ENCODE measurements around the gene ACKR2. TPM values are rescaled to one million over a fixed set of nuclear protein-coding genes. Genes with fewer than 3 reads are reported as not detected.

The ACKR2 gene
- total RNA-seq, 1 experiment from 2014 or later = 0.76 TPM

- no TSS peak for BruUV-seq (replicated peaks)
- H3K4me1 ChIP-seq (ENCODE audit: control insufficient read depth in 1 of 2, insufficient read depth in 2 of 2, low read length in 2 of 2) = peaks cover 2 to 7% of the 10 kb centered on the region in 2 experiments; a peak in 2 of 4 replicates
Observed at GRCh38 chr3:42815826-42816225, 6.6 kb downstream of the ACKR2 start.

More at GRCh38 chr3:42815826-42816225, 6.6 kb downstream of the ACKR2 start:
- H3K9me3 ChIP-seq (ENCODE audit: control insufficient read depth in 1 of 2, insufficient read depth in 1 of 2, low read depth in 1 of 2, low read length in 2 of 2) = no peaks in the 10 kb centered on the region
- H3K27me3 ChIP-seq (ENCODE audit: insufficient read depth, low read length) = no peaks in the 10 kb centered on the region
- H2AFZ ChIP-seq (ENCODE audit: low read depth, low read length, poor library complexity, severe bottlenecking) = no peak overlapping the region
- H3K9me2 ChIP-seq (ENCODE audit: insufficient read depth) = no peaks in the 10 kb centered on the region
- no peaks in the 10 kb centered on the region for H3K79me2 ChIP-seq (ENCODE audit: insufficient read depth, low read length)
- no peak overlapping the region for H3K4me3 ChIP-seq (replicated peaks in 1 of 2; ENCODE audit: low read depth in 1 of 2, low read length in 2 of 2)
- H3K9ac ChIP-seq (ENCODE audit: low read length) = no peak overlapping the region
- RAD21 ChIA-PET (ENCODE audit: low non-redundant PET in 1 of 2, low total read pairs in 2 of 2, uncharacterized antibody in 2 of 2, unreplicated experiment in 2 of 2) = no interaction called here
- H3K4me2 ChIP-seq (ENCODE audit: low read length) = no peak overlapping the region
- CTCF ChIA-PET = no interaction called here
- H3K36me3 ChIP-seq (ENCODE audit: control insufficient read depth in 1 of 2, insufficient read depth in 2 of 2, low read length in 2 of 2) = no peaks in the 10 kb centered on the region
- no peaks in the 10 kb centered on the region for H4K20me1 ChIP-seq (ENCODE audit: insufficient read depth)
- DNase-seq (ENCODE audit: low read depth, low spot score) = no peak
- TF ChIP-seq REST (IDR thresholded peaks at IDR 0.05; ENCODE audit: low read depth) = no peak
- ATAC-seq = no peak
- H3K27ac ChIP-seq (ENCODE audit: low read depth, low read length) = no peak overlapping the region
- intact Hi-C loops (cut with micrococcal nuclease) = no loop called here
- POLR2A ChIA-PET = interaction anchor here (1.0 kb wide), 1 partner anchor 11 kb away, joined by 6 read pairs; the partner anchor contains the start of gene HIGD1A
